Neuronal stem cell (in vitro differentiated cells): ENCODE data around the gene SEC23A.
"Not testable (repeated sequence)": the region's sequence is repeated elsewhere in the genome, so short reads cannot be mapped to it uniquely, and the experiment has no call there.

Experiments
- DNase-seq: peaks from one replicate; pipeline ENCODE4 v3.0.0-alpha.2; 2013; ENCODE audit warnings: low spot score
- H2AFZ ChIP-seq: one replicate; pipeline ENCODE4 v1.6.1; 2013; ENCODE audit warnings: mild to moderate bottlenecking, low read length, inconsistent platforms
- H2AK5ac ChIP-seq: 2 replicates; pipeline ENCODE4 v1.6.1; 2013; ENCODE audit warnings: low read depth, mild to moderate bottlenecking, inconsistent platforms, low read length, moderate library complexity, mixed read lengths
- H2BK120ac ChIP-seq: 2 replicates; pipeline ENCODE4 v1.6.1; 2013; ENCODE audit warnings: low read depth, mild to moderate bottlenecking, inconsistent platforms, low read length, moderate library complexity, mixed read lengths
- H2BK12ac ChIP-seq: one replicate; pipeline ENCODE4 v1.6.1; 2013; ENCODE audit warnings: low read length, inconsistent platforms
- H2BK15ac ChIP-seq: 2 replicates; pipeline ENCODE4 v1.6.1; 2013; ENCODE audit warnings: mild to moderate bottlenecking, low read length, inconsistent platforms, mixed read lengths
- H2BK5ac ChIP-seq: one replicate; pipeline ENCODE4 v1.6.1; 2013; ENCODE audit warnings: inconsistent platforms, mild to moderate bottlenecking, low read length, moderate library complexity
- H3K14ac ChIP-seq: one replicate; pipeline ENCODE4 v1.6.1; 2013; ENCODE audit warnings: low read length, inconsistent platforms
- H3K18ac ChIP-seq: 2 replicates; pipeline ENCODE4 v1.6.1; 2013; ENCODE audit warnings: low read length, inconsistent platforms
- H3K23ac ChIP-seq: 2 replicates; pipeline ENCODE4 v1.6.1; 2013; ENCODE audit warnings: low read depth, mild to moderate bottlenecking, mixed read lengths, low read length, inconsistent platforms; ENCODE audit not compliant: poor library complexity
- H3K27ac ChIP-seq: replicated peaks from 3 replicates; pipeline ENCODE4 v1.5.1; 2013; ENCODE audit warnings: low read length, inconsistent platforms
- H3K27me3 ChIP-seq, 3 experiments: 2 replicates each; pipeline ENCODE4 v1.6.1; 2013; ENCODE audit warnings: low read length in 3 of 3, mild to moderate bottlenecking in 2 of 3, inconsistent platforms in 1 of 3, low read depth in 1 of 3, mixed read lengths in 1 of 3, moderate library complexity in 1 of 3; ENCODE audit not compliant: control insufficient read depth in 3 of 3, insufficient read depth in 3 of 3
- H3K36me3 ChIP-seq, 2 donors: replicated peaks in 1 of 2; 2 replicates each; pipeline ENCODE4 v1.6.1; 2013; ENCODE audit warnings: low read length in 2 of 2; ENCODE audit not compliant: control insufficient read depth in 2 of 2, insufficient read depth in 2 of 2
- H3K4ac ChIP-seq: 2 replicates; pipeline ENCODE4 v1.6.1; 2013; ENCODE audit warnings: inconsistent platforms, mild to moderate bottlenecking, low read length, moderate library complexity
- H3K4me1 ChIP-seq, 2 donors: 1 replicate in 1 of 2; 2 replicates in 1 of 2; pipeline ENCODE4 v1.6.1; 2013; ENCODE audit warnings: low read length in 2 of 2, low read depth in 1 of 2; ENCODE audit not compliant: control insufficient read depth in 2 of 2, insufficient read depth in 1 of 2
- H3K4me2 ChIP-seq: one replicate; pipeline ENCODE4 v1.6.1; 2013; ENCODE audit warnings: mild to moderate bottlenecking, low read length, inconsistent platforms; ENCODE audit not compliant: insufficient read depth, poor library complexity, severe bottlenecking
- H3K4me3 ChIP-seq, 2 donors: 2 replicates each; pipeline ENCODE4 v1.5.1; 2013; ENCODE audit warnings: low read length in 2 of 2, mild to moderate bottlenecking in 2 of 2, inconsistent platforms in 1 of 2, moderate library complexity in 1 of 2
- H3K79me1 ChIP-seq: one replicate; pipeline ENCODE4 v1.6.1; 2013; ENCODE audit warnings: low read depth, mild to moderate bottlenecking, inconsistent platforms, low read length, moderate library complexity
- H3K9ac ChIP-seq: one replicate; pipeline ENCODE4 v1.6.1; 2013; ENCODE audit warnings: mild to moderate bottlenecking, low read depth, low read length, inconsistent platforms; ENCODE audit not compliant: poor library complexity
- H3K9me3 ChIP-seq, 2 donors: replicated peaks in 1 of 2; 2 replicates each; pipeline versions ENCODE3 to v1.6.1; 2013; ENCODE audit warnings: low read length in 2 of 2, mild to moderate bottlenecking in 2 of 2, inconsistent platforms in 1 of 2, low read depth in 1 of 2, mixed read lengths in 1 of 2, moderate library complexity in 1 of 2; ENCODE audit not compliant: control insufficient read depth in 2 of 2, insufficient read depth in 1 of 2
- H4K8ac ChIP-seq: one replicate; pipeline ENCODE4 v1.6.1; 2013; ENCODE audit warnings: low read depth, mild to moderate bottlenecking, inconsistent platforms, low read length, moderate library complexity
- H4K91ac ChIP-seq: one replicate; pipeline ENCODE4 v1.6.1; 2013; ENCODE audit warnings: low read length, low read depth, mild to moderate bottlenecking, inconsistent platforms; ENCODE audit not compliant: poor library complexity
- WGBS, 2 donors: extraction: QIAGEN DNeasy Blood & Tissue Kit; methylation state at CpG; one replicate each; pipeline ENCODE4 v1.1.7; 2013; ENCODE audit warnings: missing lambda C conversion rate in 2 of 2, mixed read lengths in 1 of 2; ENCODE audit not compliant: insufficient read length in 2 of 2, insufficient replicate concordance in 1 of 2; ENCODE audit errors: extremely low coverage in 2 of 2; 5-methylcytosine and 5-hydroxymethylcytosine counted together

Gene SEC23A

DNA sequence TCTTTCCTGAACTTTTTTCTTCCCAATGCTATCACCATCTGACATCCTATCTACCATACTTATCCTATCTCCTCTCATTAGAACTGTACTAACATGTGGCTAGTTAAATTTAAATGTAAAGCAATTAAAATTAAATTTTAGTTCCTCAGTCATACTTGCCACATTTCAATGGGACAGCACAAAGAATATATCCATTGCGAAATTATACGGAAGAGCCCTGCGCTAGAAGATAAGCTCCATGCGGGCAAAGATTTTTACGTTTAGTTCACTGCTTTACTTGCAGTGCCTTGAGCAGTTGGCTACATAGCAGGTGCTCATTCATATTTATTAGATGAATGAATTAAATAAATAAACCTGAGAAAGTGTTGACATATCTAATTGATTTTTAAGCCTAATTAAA, 33.1 kb downstream of the SEC23A start:
- Histone ChIP-seq H3K9me3 (no peaks in the 10 kb centered on the region), H2BK12ac (no peak overlapping the region), H2BK15ac (no peak overlapping the region), H3K36me3 (peaks cover 4 to 96% of the 10 kb centered on the region in 2 donors), H2AFZ (no peak overlapping the region), H2AK5ac (no peak overlapping the region), H4K91ac (no peak overlapping the region), H3K4me1 (no peaks in the 10 kb centered on the region), H3K4ac (no peak overlapping the region), H3K18ac (no peak overlapping the region), H3K9ac (no peak overlapping the region), H4K8ac (no peak overlapping the region), H2BK5ac (no peak overlapping the region), H3K27me3 (no peaks in the 10 kb centered on the region), H3K14ac (no peak overlapping the region), H3K79me1 (no peaks in the 10 kb centered on the region), H3K4me2 (no peak overlapping the region), H2BK120ac (no peak overlapping the region), H3K23ac (no peak overlapping the region), H3K4me3 (no peak overlapping the region), H3K27ac (no peak overlapping the region)
- WGBS, 2 donors = no CpG with 5 or more reads among the region's 5 CpGs
- no peak for DNase-seq

GRCh38 chr14:39069169-39069805, 33.7 kb downstream of the SEC23A start:
- H4K91ac ChIP-seq, H3K9me3 ChIP-seq, H3K9ac ChIP-seq, H3K23ac ChIP-seq, H2BK12ac ChIP-seq, H3K79me1 ChIP-seq, H3K27me3 ChIP-seq, H3K4me2 ChIP-seq, H2AFZ ChIP-seq, DNase-seq, H3K18ac ChIP-seq, H3K4me3 ChIP-seq, H2BK15ac ChIP-seq, H4K8ac ChIP-seq, H3K4me1 ChIP-seq, H2AK5ac ChIP-seq, H2BK5ac ChIP-seq, H3K14ac ChIP-seq, H3K27ac ChIP-seq, H2BK120ac ChIP-seq, H3K4ac ChIP-seq: not testable (repeated sequence)
- no CpG with 5 or more reads among the region's 7 CpGs for WGBS, 2 donors
- peaks cover 6 to 96% of the 10 kb centered on the region in 2 donors for H3K36me3 ChIP-seq

DNA sequence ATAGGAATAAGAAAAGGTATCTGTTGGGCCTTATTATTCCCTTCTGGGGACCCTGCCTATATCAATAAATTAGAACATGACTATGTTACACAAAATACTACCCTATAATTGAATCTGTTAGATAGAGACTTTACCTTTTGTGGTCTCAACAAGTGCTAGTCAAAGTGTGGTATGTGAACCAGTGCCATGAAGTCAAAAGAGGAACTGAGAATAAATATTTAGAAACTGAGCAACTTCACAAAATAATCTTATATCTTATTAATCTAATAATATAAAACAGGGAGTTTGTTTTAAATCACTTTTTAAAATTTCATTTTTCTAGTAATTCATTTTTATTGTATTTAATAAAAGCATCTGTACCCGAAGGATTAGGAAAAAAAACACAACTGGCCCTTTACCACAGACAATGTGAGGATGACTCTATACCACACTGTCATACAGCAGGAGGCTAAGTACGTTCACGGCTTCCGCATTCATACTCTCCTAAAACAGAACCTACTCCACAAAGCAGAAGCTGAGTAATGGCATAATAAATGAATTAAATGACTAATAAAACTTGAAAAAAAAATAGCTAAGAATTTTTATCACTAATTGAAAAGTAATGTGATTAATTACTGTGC, 42.1 kb downstream of the SEC23A start:
- Histone ChIP-seq H3K4me3 (no peak overlapping the region), H3K27me3 (no peaks in the 10 kb centered on the region), H2AFZ (no peak overlapping the region), H2BK120ac (no peak overlapping the region), H2BK5ac (no peak overlapping the region), H4K91ac (no peak overlapping the region), H4K8ac (no peak overlapping the region), H3K9ac (no peak overlapping the region), H3K4me2 (no peak overlapping the region), H2BK15ac (no peak overlapping the region), H2BK12ac (no peak overlapping the region), H3K4ac (no peak overlapping the region), H2AK5ac (no peak overlapping the region), H3K79me1 (no peaks in the 10 kb centered on the region), H3K36me3 (peaks cover 7 to 95% of the 10 kb centered on the region in 2 donors), H3K23ac (no peak overlapping the region), H3K18ac (no peak overlapping the region), H3K4me1 (no peaks in the 10 kb centered on the region), H3K9me3 (peaks cover 6 to 29% of the 10 kb centered on the region in 2 donors), H3K27ac (no peak overlapping the region), H3K14ac (no peak overlapping the region)
- no peak for DNase-seq
- WGBS, 2 donors = no CpG with 5 or more reads among the region's 4 CpGs

- H2BK5ac ChIP-seq = no peak overlapping the region
- no peak overlapping the region for H3K9ac ChIP-seq
- no peak overlapping the region for H3K4ac ChIP-seq
- no peak for DNase-seq
- no peak overlapping the region for H3K23ac ChIP-seq
- no peak overlapping the region for H2BK15ac ChIP-seq
- H2AK5ac ChIP-seq = no peak overlapping the region
- no peak overlapping the region for H3K4me2 ChIP-seq
- H3K18ac ChIP-seq = no peak overlapping the region
- H2BK12ac ChIP-seq = no peak overlapping the region
- H3K14ac ChIP-seq = no peak overlapping the region
- no peak overlapping the region for H3K27ac ChIP-seq
- no peak overlapping the region for H4K8ac ChIP-seq
- no peaks in the 10 kb centered on the region for H3K27me3 ChIP-seq
- H3K9me3 ChIP-seq = peaks cover 14 to 36% of the 10 kb centered on the region in 2 donors
- H3K4me3 ChIP-seq = no peak overlapping the region
- no peak overlapping the region for H2AFZ ChIP-seq
- H3K79me1 ChIP-seq = no peaks in the 10 kb centered on the region
- H3K36me3 ChIP-seq = peaks cover 21 to 97% of the 10 kb centered on the region in 2 donors
- H3K4me1 ChIP-seq = no peaks in the 10 kb centered on the region
- H4K91ac ChIP-seq = no peak overlapping the region
- no peak overlapping the region for H2BK120ac ChIP-seq
- WGBS, 2 donors = no CpG with 5 or more reads among the region's 10 CpGs
These were observed 47.1 kb downstream of the SEC23A start for GRCh38 chr14:39055786-39056474.
